Activated CD4-positive, alpha-beta T cell treated with anti-CD3 and anti-CD28 coated beads for 4 hours (primary cell): ENCODE data around the gene HECTD4.
A peak's percentile ranks its signal among the peaks of the same experiment; 100 is the strongest.

ENCODE experiments used
- DNase-seq, 2 donors: peaks; one replicate each; pipeline ENCODE4 v3.0.0-alpha.2; 2020

The HECTD4 gene

DNA sequence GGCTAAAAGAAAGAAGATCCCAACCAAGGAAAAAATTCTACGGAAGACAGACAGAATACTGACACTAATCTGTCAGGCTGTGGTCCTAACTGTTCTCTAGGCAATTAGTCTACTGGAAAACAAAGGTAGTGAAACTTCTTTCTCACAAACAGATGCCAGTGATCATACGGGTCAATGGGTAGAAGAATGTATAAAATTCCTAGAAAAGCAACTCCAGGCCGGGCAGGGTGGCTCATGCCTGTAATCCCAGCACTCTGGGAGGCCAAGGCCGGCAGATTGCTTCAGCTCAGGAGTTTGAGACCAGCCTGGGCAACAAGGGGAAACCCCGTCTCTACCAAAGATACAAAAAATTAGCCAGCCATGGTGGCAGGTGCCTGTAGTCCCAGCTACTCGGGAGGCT is 64.8 kb downstream of the HECTD4 start:
- no peak for DNase-seq

DNA sequence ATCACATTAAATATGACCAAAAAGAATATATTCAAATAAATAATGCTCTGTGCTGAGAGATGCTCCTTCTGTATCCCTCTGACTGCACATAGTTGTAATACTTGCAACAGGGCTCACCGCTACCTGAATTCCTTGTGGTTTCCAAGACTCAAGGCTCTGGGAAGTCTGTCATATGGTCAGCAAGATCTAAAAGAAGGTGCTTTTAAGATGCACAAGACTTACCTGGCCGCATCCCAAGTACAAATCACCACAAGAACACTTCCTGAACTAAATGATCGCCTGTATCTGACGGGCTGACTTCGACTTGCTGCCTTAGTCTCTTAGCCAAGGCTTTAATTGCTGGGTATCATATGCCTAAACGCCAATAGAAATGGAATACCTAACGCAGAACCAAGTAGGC is 67.2 kb downstream of the HECTD4 start:
- DNase-seq = no peak

DNA sequence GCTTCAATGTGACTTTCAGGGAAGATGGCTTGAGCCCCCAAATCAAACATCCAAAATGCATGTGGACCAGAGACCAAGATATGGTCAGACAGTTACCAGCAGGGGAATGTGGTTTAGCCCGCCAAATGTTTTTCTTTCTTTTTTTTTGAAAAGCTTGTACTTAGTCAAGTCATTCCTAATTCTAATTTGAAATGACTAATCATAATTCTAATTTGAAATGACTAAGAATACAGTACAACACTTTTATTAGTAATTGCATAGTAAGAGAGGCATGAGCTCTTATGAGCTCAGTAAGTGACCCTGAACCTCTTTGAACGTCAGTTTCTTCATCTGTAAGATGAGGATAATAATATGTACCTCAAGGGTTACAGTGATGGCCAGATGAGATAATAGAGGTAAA is 72.4 kb downstream of the HECTD4 start:
- no peak for DNase-seq

DNA sequence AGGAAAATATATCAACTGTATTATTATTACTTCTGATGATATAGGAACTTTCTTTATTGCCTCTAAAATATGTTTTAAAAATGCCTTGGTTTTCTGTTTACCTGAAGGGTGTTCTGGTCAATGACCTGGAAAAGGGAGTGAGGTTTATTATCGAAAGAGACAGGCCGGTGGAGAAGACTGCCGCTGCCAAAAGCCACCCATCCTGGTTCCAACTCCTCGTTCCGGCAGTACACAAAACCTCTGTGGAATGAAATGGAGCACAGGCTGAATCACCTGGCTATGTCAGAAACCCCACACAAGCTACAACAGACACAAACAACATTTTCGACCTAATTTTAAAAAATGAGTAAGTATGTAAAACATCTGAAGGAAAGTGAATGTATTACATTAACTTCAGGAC is 73.6 kb downstream of the HECTD4 start:
- no peak for DNase-seq

DNA sequence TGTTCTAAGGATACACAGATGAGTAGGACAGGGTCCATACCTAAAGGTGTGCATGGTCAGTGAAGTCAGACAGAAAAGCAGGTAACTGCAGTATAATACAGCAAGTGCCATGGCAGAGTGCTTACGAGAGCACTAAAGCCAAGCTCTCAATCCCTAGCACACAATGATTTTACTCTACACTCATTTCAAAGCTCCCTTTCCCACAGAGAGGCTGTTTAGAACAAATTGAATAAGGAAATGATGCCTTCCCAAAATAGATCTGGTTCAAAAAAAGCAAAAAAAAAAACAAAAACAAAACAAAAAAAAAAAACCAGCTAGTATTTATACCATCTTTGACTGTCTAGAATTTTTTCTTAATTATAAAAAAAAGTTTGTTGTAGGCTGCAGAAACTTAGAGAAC is 74.1 kb downstream of the HECTD4 start:
- no peak for DNase-seq

DNA sequence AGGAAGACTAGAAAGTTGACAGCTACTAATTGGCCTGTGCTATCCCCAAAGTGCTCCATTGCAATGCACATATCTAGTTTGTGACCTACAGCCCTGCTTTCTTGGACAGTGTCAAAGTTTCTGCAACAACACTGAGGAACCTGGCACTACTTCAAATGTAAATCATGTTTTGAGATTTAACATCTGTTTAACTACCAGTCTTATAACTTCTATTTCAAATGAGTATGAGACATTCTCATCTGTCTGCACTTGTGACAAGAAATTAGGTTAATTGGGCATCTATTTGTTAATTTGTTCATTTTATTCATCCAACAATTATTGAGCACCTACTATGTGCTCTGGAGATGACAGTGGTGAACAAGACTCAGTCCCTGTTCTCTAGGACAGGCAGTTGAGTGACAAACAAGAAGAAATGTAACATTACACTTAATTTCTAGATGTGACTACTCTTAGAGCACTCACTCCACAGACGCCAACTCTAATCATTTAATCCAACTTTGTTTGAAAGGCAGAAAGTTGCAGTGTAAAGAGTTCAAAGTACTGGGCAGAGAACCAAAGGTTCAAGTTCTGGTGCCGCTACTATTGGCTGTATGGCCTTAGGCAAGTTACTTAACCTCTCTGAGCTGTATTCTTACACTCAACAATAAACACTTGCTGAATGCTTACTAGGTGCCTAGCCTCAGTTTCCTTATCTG is 74.8 kb downstream of the HECTD4 start:
- no peak for DNase-seq

DNA sequence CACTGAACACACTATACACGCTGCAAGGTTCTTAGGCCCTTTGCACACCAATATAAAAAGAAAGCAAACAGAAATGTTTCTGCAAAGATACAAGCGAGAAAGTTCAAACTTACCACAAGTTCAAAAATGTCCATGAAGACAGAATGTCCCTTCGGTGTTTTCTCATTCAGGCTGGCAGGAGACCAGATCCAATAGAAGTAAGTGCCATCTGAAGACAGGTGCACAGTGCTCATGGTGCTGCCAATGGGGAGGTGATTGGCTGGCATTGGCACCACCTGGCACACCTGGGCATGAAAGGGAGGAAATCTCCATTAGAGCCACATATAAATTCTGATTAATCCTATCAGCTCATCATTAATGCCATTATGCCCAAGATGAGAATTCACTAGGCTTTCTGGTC is 76.3 kb downstream of the HECTD4 start:
- no peak for DNase-seq

DNA sequence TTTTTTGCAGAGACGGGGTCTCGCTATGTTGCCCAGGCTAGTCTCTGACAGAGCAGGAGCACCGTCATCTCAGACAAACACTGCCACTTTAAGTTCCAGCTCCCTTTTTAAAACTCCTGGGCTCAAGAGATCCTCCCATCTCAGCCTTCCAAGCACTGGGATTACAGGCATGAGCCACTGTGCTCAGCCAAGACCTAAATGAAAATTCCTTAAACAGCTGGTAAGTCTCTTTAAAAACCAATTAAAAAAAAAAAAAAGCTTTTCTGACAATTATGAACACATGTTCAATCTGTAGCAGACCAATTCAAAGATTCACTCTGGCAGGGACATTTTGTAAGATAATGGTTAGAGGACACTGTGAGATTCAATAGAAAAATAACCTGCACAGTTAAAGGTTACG is 77.8 kb downstream of the HECTD4 start:
- DNase-seq = no peak

DNA sequence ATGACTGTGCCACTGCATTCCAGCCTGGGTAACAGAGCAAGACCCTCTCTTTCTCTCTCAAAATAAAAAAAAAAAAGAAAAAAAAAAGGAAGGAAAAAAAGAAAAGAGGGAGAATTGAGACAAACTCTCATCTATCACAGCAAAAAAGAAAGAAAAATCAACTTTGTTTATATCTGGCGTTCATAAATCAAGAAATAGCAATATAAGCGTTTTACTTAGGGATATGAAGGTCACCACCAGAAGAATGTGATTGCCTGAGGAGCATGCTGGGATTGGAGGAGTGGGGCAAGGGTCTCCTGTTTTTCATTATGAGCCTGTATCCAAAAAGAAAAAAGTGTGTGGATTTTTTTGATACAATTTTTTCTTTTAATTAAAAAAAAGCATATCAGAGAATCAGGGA is 78.4 kb downstream of the HECTD4 start:
- no peak for DNase-seq

DNA sequence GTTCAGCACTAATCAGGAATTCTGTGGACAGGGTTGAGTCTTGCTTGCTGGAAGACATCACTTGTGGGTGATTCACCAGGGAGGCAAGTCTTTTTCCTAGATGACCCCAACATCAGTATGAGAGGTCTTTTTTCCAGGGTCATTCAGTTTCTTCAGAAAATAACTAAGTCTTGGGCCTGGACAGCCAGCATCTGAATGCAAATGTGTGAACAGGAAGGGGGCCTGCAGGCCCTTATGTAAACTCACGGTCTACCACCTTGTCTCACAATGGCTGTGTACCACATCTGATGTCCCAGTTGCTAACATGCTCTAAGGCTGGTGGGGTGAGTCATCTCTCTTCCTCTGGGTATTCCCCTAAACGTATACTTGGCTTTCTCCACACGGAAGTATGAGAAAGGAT is 79.2 kb downstream of the HECTD4 start:
- peak; percentile 30 to 53 for DNase-seq

DNA sequence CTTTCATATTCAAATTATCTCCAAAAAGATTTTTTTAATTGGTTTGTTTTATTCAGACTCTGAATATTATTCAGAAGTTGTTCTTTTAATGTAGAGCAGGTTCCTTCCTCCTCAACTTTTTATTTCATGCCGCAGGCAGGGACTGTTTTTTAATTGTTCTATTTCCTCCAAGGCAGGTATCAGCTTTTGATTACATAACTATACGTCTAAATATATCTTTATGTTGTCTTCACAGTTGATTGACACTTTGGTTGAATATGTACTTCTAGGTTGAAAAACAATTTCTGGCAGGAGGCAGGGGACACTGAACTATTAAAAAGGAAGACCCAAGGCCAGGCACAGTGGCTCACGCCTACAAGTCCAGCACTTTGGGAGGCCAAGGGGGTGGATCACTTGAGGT is 82.5 kb downstream of the HECTD4 start:
- no peak for DNase-seq

DNA sequence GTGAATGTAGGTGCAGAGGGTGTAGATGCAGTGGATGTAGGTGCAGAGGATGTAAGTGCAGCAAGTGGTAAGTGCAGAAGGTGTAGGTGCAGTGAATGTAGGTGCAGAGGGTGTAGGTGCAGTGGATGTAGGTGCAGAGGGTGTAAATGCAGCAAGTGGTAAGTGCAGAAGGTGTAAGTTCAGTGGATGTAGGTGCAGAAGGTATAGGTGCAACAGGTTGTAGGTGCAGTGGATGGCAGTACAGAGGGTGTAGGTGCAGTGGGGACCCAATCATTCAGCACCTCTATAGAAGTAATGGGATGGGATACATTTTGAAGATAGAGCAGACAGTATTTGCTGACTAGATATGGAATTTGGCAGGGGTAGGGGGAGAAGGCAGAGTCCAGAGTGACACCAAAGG is 85.0 kb downstream of the HECTD4 start:
- DNase-seq = no peak

DNA sequence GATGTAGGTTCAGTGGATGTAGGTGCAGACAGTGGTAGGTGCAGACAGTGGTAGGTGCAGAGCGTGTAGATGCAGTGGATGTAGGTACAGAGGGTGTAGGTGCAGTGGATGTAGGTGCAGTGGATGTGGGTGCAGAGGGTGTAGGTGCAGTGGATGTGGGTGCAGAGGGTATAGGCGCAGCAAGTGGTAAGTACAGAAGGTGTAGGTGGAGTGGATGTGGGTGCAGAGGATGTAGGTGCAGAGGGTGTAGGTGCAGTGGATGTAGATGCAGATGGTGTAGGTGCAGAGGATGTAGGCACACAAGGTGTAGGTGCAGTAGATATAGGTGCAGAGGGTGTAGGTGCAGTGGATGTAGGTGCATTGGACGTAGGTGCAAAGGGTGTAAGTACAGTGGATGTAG is 86.0 kb downstream of the HECTD4 start:
- DNase-seq = no peak

DNA sequence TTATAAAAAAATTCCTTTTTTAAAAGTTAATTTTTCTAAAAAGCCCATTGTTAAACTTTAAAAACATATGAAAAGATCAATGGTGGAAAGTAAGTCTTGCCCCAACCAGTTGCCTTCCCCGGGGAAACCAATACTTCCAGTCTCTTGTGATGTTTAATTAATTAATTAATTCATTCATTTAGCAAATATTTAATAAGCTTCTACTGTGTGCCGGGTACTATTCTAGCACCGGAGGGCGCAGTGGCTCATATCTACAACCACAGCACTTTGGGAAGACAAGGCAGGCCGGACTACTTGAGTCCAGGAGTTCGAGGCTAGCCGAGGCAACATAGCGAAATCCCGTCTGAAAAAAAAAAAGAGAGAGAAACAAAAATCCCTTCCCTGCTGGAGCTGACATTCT is 87.4 kb downstream of the HECTD4 start:
- DNase-seq = no peak

DNA sequence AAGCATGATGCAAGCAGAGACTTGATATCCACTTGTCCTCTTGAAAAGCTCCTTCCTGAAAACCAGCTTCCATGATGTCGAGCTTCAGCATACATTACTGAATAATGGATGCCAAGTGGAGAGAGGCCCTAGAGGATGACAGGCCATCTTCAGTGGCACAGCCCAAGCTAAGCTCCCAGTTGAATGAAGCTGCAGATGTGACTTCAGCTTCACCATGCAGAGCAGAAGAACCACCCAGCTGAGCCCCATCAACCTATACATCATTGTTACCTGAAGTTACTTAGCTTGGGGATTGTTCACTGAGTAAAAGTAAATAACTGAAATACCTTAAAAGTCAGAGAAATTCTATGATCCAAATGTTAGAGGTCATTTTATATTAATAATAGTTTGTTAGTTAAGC is 93.6 kb downstream of the HECTD4 start:
- DNase-seq = no peak

DNA sequence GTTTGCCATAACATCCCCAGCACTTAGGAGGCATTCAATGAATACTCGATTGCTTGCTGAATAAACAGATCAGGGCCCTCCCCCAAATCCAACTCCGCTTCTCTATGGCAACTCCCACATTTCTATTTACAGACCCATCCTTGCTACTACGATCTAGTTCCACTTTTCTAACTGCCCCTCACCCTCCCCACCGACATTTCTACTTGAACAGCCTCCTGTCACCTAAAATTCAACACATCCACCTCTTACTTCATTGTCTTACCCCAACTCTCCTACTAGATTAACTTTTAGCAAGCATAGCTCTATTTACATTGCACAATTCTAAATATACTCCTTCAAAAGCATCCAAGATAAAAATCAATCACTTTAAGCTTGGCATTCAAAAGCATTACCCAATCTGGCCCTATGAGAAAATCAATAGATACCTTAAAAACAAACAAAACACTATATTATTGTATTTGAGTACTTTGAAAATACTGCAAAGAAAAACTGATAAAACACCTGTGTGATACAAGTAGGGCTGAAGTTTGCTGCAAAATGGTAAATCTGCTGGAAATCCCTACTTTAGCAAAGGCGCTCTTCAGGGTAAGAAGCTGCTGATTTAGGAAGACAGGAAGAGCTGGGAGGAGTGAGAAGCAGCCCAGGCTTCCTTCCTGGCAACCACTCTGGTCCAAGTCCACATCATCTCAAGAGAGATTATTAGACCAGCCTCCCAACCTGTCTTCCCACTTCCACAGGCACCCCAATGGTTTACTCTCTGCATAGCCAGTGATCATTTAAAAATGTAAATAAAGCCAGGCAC is 96.4 kb downstream of the HECTD4 start:
- no peak for DNase-seq

DNA sequence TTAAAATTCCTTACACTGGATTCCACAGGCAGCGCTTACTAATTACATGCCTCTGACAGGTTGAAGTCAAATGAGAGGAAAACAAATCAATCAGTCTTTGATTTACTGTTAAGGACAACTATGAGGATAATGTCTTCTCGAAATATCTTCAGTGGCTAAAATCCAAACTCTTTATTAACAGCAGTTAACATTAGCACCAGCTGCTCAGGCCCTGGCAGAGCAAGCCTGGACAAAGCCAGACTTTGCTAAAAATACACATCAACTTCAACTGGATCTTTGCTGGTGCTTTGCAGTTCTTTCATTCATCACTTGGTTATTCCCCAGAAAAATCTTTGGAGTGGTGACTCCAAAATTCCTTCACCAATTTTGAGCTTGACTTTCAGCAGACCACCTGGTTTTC is 98.7 kb downstream of the HECTD4 start:
- no peak for DNase-seq

DNA sequence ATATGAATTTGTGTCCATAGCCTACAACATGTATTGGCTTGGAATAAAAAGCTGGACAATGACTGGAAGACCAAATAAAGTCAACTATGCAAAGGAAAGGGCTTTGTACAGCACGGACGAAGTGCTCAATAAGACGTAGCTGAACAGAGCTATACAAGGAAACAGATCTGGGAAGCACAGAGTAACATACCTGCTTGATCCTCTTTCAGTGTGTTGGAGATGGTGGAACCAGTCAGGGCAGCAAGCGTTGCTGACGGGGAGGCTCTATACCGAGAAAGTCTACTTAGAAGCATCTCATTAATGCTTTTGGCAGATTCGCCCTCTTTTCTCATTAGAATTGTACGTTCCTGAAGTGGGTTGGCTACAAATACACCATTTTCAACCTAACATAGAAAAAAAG is 99.3 kb downstream of the HECTD4 start:
- no peak for DNase-seq

DNA sequence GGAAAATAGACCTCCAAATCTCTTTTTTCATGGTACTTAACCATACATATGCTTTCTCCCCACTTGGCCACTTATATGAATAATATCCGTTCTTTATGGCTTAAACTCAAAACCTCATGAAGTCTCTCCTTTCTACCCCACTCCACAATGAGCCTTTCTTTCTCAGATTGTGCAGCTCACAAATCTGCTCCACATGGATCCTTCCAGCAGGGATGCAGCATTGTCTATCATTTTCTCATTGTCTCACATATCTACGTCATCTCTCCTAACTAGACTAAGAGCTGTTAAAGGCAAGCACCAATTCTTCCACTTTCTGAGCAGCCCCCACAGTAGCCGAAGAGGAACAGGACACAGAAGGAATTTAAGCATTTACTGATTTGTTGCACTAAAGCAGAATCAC is 106.4 kb downstream of the HECTD4 start:
- no peak for DNase-seq

DNA sequence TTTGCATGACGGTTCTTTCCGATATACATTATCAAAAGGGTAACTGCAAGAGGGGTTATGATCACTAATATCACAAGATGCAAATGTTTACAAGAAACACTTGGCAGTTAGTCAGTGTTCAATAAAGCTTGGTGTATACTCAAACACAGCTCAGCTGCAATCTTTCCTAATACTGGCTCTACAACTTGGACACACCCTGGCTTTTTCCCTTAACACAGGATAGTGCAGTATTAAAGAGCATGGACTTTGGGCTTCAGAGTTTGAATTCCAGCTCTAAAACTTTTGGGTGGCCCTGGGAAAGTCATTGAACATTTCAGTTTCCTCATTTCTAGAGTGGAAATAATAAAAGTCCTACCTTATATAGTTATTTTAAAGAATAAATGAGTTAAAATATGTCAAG is 107.0 kb downstream of the HECTD4 start:
- no peak for DNase-seq

DNA sequence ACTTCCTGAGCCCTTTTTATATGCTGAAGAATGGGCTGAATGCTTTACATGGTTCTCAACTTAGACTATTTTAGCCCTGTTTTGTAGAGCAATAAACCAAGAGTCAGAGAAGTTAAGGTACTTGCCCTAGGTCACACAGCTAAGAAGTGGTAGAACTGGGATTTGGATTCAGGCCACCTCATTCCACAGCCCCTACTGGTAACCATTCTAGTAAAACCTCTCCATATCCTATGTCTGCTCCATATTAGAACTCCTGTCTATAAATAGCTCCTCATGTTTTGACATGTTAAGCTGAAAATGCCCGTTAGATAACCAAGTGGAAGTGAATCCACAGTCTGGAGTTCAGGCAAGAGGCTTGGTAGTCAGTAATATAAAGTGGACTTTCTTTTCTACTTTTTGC is 111.6 kb downstream of the HECTD4 start:
- DNase-seq = no peak

DNA sequence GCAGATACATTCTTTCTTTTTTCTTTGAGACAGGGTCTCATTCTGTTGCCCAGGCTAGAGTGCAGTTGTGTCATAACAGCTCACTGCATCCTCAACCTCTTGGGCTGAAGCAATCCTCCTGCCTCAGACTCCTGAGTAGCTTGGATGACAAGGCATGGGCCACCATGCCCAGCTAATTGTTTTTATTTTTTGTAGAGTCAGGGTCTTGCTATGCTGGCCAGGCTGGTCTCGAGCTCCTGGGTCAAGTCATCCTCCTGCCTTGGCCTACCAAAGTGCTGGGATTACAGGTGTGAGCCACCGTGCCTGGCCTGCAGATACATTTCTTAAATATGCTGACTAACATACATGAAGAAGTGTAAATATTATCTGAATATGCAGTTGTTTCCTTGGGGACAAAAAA is 115.8 kb downstream of the HECTD4 start:
- no peak for DNase-seq

DNA sequence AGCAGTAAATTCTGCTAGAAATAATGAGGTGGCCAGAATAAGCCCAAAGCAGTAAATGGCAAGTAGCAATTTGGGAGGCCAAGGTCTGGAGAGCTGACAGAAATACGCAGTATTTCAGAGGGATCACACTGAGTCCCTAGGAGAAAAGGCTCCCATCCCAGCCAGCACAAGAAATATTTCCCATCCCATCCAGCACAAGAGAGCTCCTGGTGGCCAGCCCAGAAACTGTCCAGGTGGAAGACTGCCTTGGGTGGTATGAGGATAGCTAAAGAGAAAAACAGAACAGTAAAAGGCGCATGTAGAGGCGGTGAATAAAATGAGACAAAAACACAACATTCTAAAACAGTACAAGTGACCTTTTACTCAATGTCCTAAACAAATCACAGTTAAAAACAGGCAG is 120.7 kb downstream of the HECTD4 start:
- DNase-seq = no peak

DNA sequence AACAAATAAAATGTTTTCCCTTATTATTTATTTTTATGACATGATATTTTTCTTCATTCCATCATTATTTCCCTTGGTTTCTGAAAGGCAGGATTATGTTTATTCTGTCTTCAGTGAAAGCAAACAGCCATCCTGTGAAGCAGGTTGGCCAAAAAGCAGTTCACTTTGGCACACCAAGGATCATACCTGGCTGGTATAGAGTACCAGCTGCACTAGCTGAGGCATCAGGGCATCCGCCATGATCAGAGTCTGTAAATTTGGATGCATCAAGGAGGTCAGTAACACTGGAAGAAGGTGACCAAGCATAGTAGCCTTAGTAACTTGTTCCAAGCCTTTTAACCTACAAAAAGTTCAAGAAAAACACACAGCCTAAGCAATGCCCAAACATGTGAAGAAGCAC is 123.3 kb downstream of the HECTD4 start:
- DNase-seq = no peak

DNA sequence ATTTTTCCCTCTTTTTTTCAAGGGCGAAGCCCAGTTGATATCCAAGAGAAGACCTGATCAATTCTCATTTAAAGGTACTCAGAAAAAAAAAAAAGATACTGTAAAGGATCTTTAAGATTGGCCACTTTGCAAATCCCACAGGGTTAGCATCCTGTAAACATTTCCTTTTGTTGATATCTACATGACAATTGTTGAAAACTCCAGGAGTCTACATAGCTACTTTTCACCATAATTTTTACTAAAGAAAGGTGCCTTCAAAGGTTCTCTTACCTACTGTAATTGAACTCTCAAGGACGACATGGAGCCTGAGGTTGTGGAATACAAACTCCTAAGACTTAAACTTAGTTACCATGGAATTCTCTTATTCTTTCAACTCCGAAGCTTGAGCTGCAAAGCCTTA is 125.5 kb downstream of the HECTD4 start:
- DNase-seq = no peak
